ENCODE measurements around the gene HTT.
A peak's percentile ranks its signal among the peaks of the same experiment; 100 is the strongest.

The HTT gene

GRCh38 chr4:3075652-3075981, 1.1 kb downstream of the HTT start:
- DNase-seq, result no peak
- H3K27me3 ChIP-seq, result no peaks in the 10 kb centered on the region
- H3K4me1 ChIP-seq, result no peaks in the 10 kb centered on the region
- no peaks in the 10 kb centered on the region for H3K9me3 ChIP-seq
- TF ChIP-seq CTCF (IDR thresholded peaks at IDR 0.05; ENCODE audit: low read depth, low read length), result no peak
- H3K4me3 ChIP-seq (ENCODE audit: low read depth, low read length), result peak overlapping the region; percentile 93
- H3K36me3 ChIP-seq, result no peaks in the 10 kb centered on the region

GRCh38 chr4:3077796-3078195, 3.3 kb downstream of the HTT start:
- TF ChIP-seq CTCF (IDR thresholded peaks at IDR 0.05; ENCODE audit: low read depth, low read length), result no peak
- Histone ChIP-seq H3K4me1 (no peaks in the 10 kb centered on the region), H3K4me3 (ENCODE audit: low read depth, low read length) (no peak overlapping the region), H3K27me3 (no peaks in the 10 kb centered on the region), H3K9me3 (no peaks in the 10 kb centered on the region), H3K36me3 (no peaks in the 10 kb centered on the region)
- DNase-seq, result no peak

- Histone ChIP-seq H3K4me1 (no peaks in the 10 kb centered on the region), H3K9me3 (no peaks in the 10 kb centered on the region), H3K36me3 (no peaks in the 10 kb centered on the region), H3K4me3 (ENCODE audit: low read depth, low read length) (no peak overlapping the region), H3K27me3 (no peaks in the 10 kb centered on the region)
- TF ChIP-seq CTCF (IDR thresholded peaks at IDR 0.05; ENCODE audit: low read depth, low read length), result no peak
- no peak for DNase-seq
Observed at GRCh38 chr4:3079694-3080123, 5.2 kb downstream of the HTT start.

GRCh38 chr4:3082925-3083515, 8.5 kb downstream of the HTT start:
- peaks cover 3% of the 10 kb centered on the region; the same call in 1 of the 2 replicates for H3K4me1 ChIP-seq
- no peaks in the 10 kb centered on the region for H3K27me3 ChIP-seq
- TF ChIP-seq CTCF (IDR thresholded peaks at IDR 0.05; ENCODE audit: low read depth, low read length), result no peak
- H3K36me3 ChIP-seq, result peaks cover 5% of the 10 kb centered on the region
- DNase-seq, result no peak
- no peaks in the 10 kb centered on the region for H3K9me3 ChIP-seq
- H3K4me3 ChIP-seq (ENCODE audit: low read depth, low read length), result no peak overlapping the region

- H3K4me3 ChIP-seq (ENCODE audit: low read depth, low read length), result no peak overlapping the region
- no peak for DNase-seq
- no peaks in the 10 kb centered on the region for H3K27me3 ChIP-seq
- H3K4me1 ChIP-seq, result peaks cover 3% of the 10 kb centered on the region; the same call in 1 of the 2 replicates
- peaks cover 5% of the 10 kb centered on the region for H3K36me3 ChIP-seq
- H3K9me3 ChIP-seq, result no peaks in the 10 kb centered on the region
- TF ChIP-seq CTCF (IDR thresholded peaks at IDR 0.05; ENCODE audit: low read depth, low read length), result no peak
Observed at GRCh38 chr4:3083732-3084131, 9.3 kb downstream of the HTT start.

- no peak for TF ChIP-seq CTCF (IDR thresholded peaks at IDR 0.05; ENCODE audit: low read depth, low read length)
- DNase-seq, result no peak
- no peak overlapping the region for H3K4me3 ChIP-seq (ENCODE audit: low read depth, low read length)
- peaks cover 3% of the 10 kb centered on the region; the same call in 1 of the 2 replicates for H3K4me1 ChIP-seq
- no peaks in the 10 kb centered on the region for H3K27me3 ChIP-seq
- H3K36me3 ChIP-seq, result peaks cover 5% of the 10 kb centered on the region
- no peaks in the 10 kb centered on the region for H3K9me3 ChIP-seq
Observed at GRCh38 chr4:3085948-3086670, 11.6 kb downstream of the HTT start.
